LNCaP clone FGC (cell line): ENCODE results near the gene PADI3.

Source experiments
- DNase-seq: peaks from one replicate; pipeline ENCODE4 v3.0.0-alpha.2; 2011; ENCODE audit warnings: low read depth
- H3K4me3 ChIP-seq: 2 replicates; pipeline ENCODE4 v1.5.1; 2011; ENCODE audit warnings: mild to moderate bottlenecking, low read depth, low read length, control low read depth
- CTCF ChIP-seq: IDR thresholded peaks from 2 replicates; pipeline ENCODE4 v1.5.1; 2012; ENCODE audit warnings: mild to moderate bottlenecking; ENCODE audit not compliant: control insufficient read depth, insufficient read depth; ENCODE audit errors: extremely low read depth

Gene PADI3

GRCh38 chr1:17328855-17329254 lies 80.0 kb downstream of the PADI3 start:
- no peak for TF ChIP-seq CTCF
- no peak overlapping the region for H3K4me3 ChIP-seq
- no peak for DNase-seq

GRCh38 chr1:17329610-17330009 lies 80.7 kb downstream of the PADI3 start:
- DNase-seq = no peak
- H3K4me3 ChIP-seq = no peak overlapping the region
- TF ChIP-seq CTCF = no peak

- DNase-seq = no peak
- H3K4me3 ChIP-seq = no peak overlapping the region
- no peak for TF ChIP-seq CTCF
Measured at GRCh38 chr1:17330856-17331255, 82.0 kb downstream of the PADI3 start.

- TF ChIP-seq CTCF = no peak
- DNase-seq = no peak
- no peak overlapping the region for H3K4me3 ChIP-seq
Measured at GRCh38 chr1:17333081-17333480, 84.2 kb downstream of the PADI3 start.
